ENCODE measurements around the gene FPGS.

DNA sequence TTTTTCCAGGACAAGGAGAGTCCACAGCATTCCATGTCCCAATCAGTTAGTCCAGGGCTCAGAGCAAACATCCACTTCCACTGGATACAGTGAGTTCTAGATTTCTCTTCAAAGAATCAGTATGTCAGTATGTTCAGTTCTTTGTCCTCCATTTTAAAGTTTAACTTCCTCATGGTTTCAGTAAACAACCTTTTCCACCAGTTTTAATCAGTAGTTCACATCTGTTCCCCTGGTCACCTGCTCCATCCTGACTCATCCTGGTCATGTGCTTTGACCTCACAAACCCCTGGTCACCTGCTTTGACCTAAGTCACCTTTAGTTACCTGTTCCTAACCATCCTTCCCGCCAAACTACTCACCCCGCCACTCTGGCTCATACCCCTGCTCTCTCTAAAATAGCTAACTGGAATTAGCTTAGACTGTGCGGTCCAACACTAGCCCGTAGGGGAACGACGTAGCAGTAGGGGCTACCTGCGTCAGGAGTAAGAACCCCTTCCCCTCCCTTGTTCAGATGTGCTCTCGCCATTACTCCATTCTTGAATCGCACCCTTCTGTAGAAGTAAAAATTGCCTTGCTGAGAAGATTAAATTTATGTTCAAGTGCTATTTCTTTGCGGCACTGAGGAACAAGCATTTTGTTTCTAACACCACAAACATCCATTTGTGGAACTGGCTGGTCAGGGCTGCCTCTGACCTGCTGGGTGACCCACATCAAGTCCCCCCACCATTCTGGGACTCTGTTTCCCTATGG, 46.2 kb downstream of the FPGS start:
- TF ChIP-seq ZBTB33 (IDR thresholded peaks at IDR 0.05) (no peak), CTCF (IDR thresholded peaks at IDR 0.05; ENCODE audit: low read depth, low read length, missing input control) (no peak), YY1 (IDR thresholded peaks at IDR 0.05) (no peak), ATF3 (IDR thresholded peaks at IDR 0.05) (no peak), SP1 (IDR thresholded peaks at IDR 0.05) (no peak), RAD21 (IDR thresholded peaks at IDR 0.05) (no peak), RXRA (IDR thresholded peaks at IDR 0.05) (no peak), GABPA (IDR thresholded peaks at IDR 0.05 in 1 of 2, conservative IDR thresholded peaks at IDR 0.05 in 1 of 2) (no peak), JUND (IDR thresholded peaks at IDR 0.05) (no peak)

All from liver (tissue), 3 donors.